ENCODE results near the gene NOXO1. TPM values are rescaled to one million over a fixed set of nuclear protein-coding genes. Genes with fewer than 3 reads are reported as not detected.

Gene NOXO1
- total and polyA plus RNA-seq, 9 of the 15 experiments (the other 6 are each of a cell fraction or from before 2014, with no cell fraction given), result not detected

GRCh38 chr16:2008631-2009163 lies 27.4 kb upstream of the NOXO1 start (continued):
- peak; percentile 85 for TF ChIP-seq MAX (CRISPR knock-in tag; IDR thresholded peaks at IDR 0.05)
- TF ChIP-seq TEAD4 (IDR thresholded peaks at IDR 0.05; ENCODE audit: low read length), result 0 out of 2 replicates have a peak, but pooled peaks have one; percentile 31
- TF ChIP-seq TEAD4 (CRISPR knock-in tag; IDR thresholded peaks at IDR 0.05; ENCODE audit: borderline replicate concordance), result no peak
- no peak for TF ChIP-seq ZNF707 (CRISPR knock-in tag; conservative IDR thresholded peaks at IDR 0.05)
- peak; percentile 73; the same call in 1 of the 2 replicates for TF ChIP-seq ZBTB43 (CRISPR knock-in tag; IDR thresholded peaks at IDR 0.05)
- TF ChIP-seq, protein P1, sequence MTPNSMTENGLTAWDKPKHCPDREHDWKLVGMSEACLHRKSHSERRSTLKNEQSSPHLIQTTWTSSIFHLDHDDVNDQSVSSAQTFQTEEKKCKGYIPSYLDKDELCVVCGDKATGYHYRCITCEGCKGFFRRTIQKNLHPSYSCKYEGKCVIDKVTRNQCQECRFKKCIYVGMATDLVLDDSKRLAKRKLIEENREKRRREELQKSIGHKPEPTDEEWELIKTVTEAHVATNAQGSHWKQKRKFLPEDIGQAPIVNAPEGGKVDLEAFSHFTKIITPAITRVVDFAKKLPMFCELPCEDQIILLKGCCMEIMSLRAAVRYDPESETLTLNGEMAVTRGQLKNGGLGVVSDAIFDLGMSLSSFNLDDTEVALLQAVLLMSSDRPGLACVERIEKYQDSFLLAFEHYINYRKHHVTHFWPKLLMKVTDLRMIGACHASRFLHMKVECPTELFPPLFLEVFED (CRISPR knock-in tag; conservative IDR thresholded peaks at IDR 0.05), result no peak
- no peak for TF ChIP-seq TAF9B (IDR thresholded peaks at IDR 0.05; ENCODE audit: partially characterized antibody)
- no peak for TF ChIP-seq GTF2B (IDR thresholded peaks at IDR 0.05; ENCODE audit: extremely low read depth, insufficient read length)
- TF ChIP-seq ARID1B (IDR thresholded peaks at IDR 0.05), result no peak
- no peak for TF ChIP-seq DMBX1 (CRISPR knock-in tag; IDR thresholded peaks at IDR 0.05; ENCODE audit: borderline replicate concordance)
- no peak for TF ChIP-seq KAT8 (IDR thresholded peaks at IDR 0.05; ENCODE audit: low read depth)
- TF ChIP-seq SMARCE1 (IDR thresholded peaks at IDR 0.05), result 0 out of 2 replicates have a peak, but pooled peaks have one; percentile 11
- TF ChIP-seq NR2C2 (CRISPR knock-in tag; IDR thresholded peaks at IDR 0.05), result no peak
- TF ChIP-seq NR2C2 (tag; IDR thresholded peaks at IDR 0.05), result peak; percentile 37
- TF ChIP-seq MYC (IDR thresholded peaks at IDR 0.05; ENCODE audit: low read depth, low read length), result no peak
- TF ChIP-seq MYC (CRISPR knock-in tag; IDR thresholded peaks at IDR 0.05; ENCODE audit: borderline replicate concordance, low read depth), result no peak
- TF ChIP-seq E2F6 (IDR thresholded peaks at IDR 0.05; ENCODE audit: borderline replicate concordance in 1 of 2, extremely low read depth in 1 of 2, insufficient read depth in 1 of 2, insufficient read length in 1 of 2, low read depth in 1 of 2, low read length in 1 of 2, poor library complexity in 1 of 2, severe bottlenecking in 1 of 2), result peak; percentile 97 to 99
- TF ChIP-seq ZNF212 (CRISPR knock-in tag; IDR thresholded peaks at IDR 0.05), result no peak
- TF ChIP-seq RNF2 (IDR thresholded peaks at IDR 0.05), result peak; percentile 35; the same call in 1 of the 2 replicates
- no peak for TF ChIP-seq ESRRA (IDR thresholded peaks at IDR 0.05; ENCODE audit: borderline replicate concordance, low read depth)
- TF ChIP-seq, protein P2, sequence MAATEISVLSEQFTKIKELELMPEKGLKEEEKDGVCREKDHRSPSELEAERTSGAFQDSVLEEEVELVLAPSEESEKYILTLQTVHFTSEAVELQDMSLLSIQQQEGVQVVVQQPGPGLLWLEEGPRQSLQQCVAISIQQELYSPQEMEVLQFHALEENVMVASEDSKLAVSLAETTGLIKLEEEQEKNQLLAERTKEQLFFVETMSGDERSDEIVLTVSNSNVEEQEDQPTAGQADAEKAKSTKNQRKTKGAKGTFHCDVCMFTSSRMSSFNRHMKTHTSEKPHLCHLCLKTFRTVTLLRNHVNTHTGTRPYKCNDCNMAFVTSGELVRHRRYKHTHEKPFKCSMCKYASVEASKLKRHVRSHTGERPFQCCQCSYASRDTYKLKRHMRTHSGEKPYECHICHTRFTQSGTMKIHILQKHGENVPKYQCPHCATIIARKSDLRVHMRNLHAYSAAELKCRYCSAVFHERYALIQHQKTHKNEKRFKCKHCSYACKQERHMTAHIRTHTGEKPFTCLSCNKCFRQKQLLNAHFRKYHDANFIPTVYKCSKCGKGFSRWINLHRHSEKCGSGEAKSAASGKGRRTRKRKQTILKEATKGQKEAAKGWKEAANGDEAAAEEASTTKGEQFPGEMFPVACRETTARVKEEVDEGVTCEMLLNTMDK (IDR thresholded peaks at IDR 0.05; ENCODE audit: borderline replicate concordance, insufficient read depth, low read depth, low read length, poor library complexity, severe bottlenecking), result no peak
- no peak for TF ChIP-seq CSDE1 (IDR thresholded peaks at IDR 0.05)

Data from K562 (cell line).